Dendritic cell treated with granulocyte-macrophage colony-stimulating factor and Interleukin-4, amounts not matched to agents 40 ng/mL and 50 ng/mL, for 4 days (primary cell): ENCODE measurements around the gene RCAN2.
"Not testable (repeated sequence)": the region's sequence is repeated elsewhere in the genome, so short reads cannot be mapped to it uniquely, and the experiment has no call there.

Experiments used
- H3K27ac Mint-ChIP-seq: one replicate; pipeline ENCODE4 v1.8.0; 2022; ENCODE audit warnings: mild to moderate bottlenecking, mixed read lengths
- H3K27me3 Mint-ChIP-seq: one replicate; pipeline ENCODE4 v1.8.0; 2022; ENCODE audit warnings: mild to moderate bottlenecking, mixed read lengths
- H3K36me3 Mint-ChIP-seq: one replicate; pipeline ENCODE4 v1.8.0; 2022; ENCODE audit warnings: low read depth, mixed read lengths
- H3K4me1 Mint-ChIP-seq: one replicate; pipeline ENCODE4 v1.8.0; 2022; ENCODE audit warnings: low read depth, mixed read lengths
- H3K4me3 Mint-ChIP-seq: one replicate; pipeline ENCODE4 v1.8.0; 2022; ENCODE audit warnings: mild to moderate bottlenecking, moderate library complexity, mixed read lengths
- H3K9me3 Mint-ChIP-seq: one replicate; pipeline ENCODE4 v1.8.0; 2022; ENCODE audit warnings: mixed read lengths
- intact Hi-C: fragments of 100-400 bp; cut with micrococcal nuclease; formaldehyde crosslinking; loops from one replicate; pipeline ENCODE4 v1.15.0; 2022

Gene RCAN2

GRCh38 chr6:46334442-46334841 is 156.8 kb downstream of the RCAN2 start:
- H3K4me3 Mint-ChIP-seq = no peak overlapping the region
- H3K27me3 Mint-ChIP-seq = peaks cover 2% of the 10 kb centered on the region
- H3K9me3 Mint-ChIP-seq = no peaks in the 10 kb centered on the region
- H3K36me3 Mint-ChIP-seq = no peaks in the 10 kb centered on the region
- no peaks in the 10 kb centered on the region for H3K4me1 Mint-ChIP-seq
- H3K27ac Mint-ChIP-seq = no peak overlapping the region
- intact Hi-C loops = no loop called here

DNA sequence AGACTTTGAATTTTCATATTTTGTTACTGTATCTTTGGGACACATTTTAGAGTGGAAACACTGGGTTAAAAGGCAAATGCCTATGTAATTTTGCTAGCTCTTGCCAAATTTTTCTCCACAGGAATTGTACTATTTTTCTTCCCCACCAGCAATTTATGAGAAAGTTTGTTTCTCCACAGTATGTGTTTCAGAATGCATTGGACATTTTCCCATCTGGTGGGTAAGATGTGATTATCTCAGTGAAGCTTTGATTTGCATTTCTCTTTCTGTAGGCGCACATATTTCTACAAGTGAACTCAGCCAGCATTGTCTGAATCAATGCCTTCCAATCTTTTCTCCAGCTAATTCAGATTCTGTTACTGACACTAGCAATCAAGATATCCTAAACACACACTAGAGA is 157.8 kb downstream of the RCAN2 start:
- no peaks in the 10 kb centered on the region for H3K9me3 Mint-ChIP-seq
- H3K4me1 Mint-ChIP-seq = no peaks in the 10 kb centered on the region
- no peak overlapping the region for H3K27ac Mint-ChIP-seq
- H3K36me3 Mint-ChIP-seq = no peaks in the 10 kb centered on the region
- H3K27me3 Mint-ChIP-seq = peaks cover 3% of the 10 kb centered on the region
- H3K4me3 Mint-ChIP-seq = no peak overlapping the region
- intact Hi-C loops = no loop called here

- H3K27ac Mint-ChIP-seq, H3K36me3 Mint-ChIP-seq, intact Hi-C loops, H3K9me3 Mint-ChIP-seq, H3K4me1 Mint-ChIP-seq, H3K27me3 Mint-ChIP-seq, H3K4me3 Mint-ChIP-seq: not testable (repeated sequence)
These were observed 158.8 kb downstream of the RCAN2 start for GRCh38 chr6:46332448-46332847.

- Mint-ChIP-seq H3K9me3 (no peaks in the 10 kb centered on the region), H3K4me1 (no peaks in the 10 kb centered on the region)
These were observed 159.8 kb downstream of the RCAN2 start for GRCh38 chr6:46331461-46331860.

GRCh38 chr6:46329568-46329967 is 161.7 kb downstream of the RCAN2 start:
- intact Hi-C loops = no loop called here
- H3K27me3 Mint-ChIP-seq = peaks cover 3% of the 10 kb centered on the region
- no peaks in the 10 kb centered on the region for H3K36me3 Mint-ChIP-seq
- H3K27ac Mint-ChIP-seq = no peak overlapping the region
- no peaks in the 10 kb centered on the region for H3K4me1 Mint-ChIP-seq
- H3K9me3 Mint-ChIP-seq = no peaks in the 10 kb centered on the region
- H3K4me3 Mint-ChIP-seq = no peak overlapping the region

More at GRCh38 chr6:46331461-46331860, 159.8 kb downstream of the RCAN2 start:
- H3K27me3 Mint-ChIP-seq = peaks cover 3% of the 10 kb centered on the region
- H3K36me3 Mint-ChIP-seq = no peaks in the 10 kb centered on the region
- no peak overlapping the region for H3K27ac Mint-ChIP-seq
- intact Hi-C loops = no loop called here
- no peak overlapping the region for H3K4me3 Mint-ChIP-seq

- Mint-ChIP-seq H3K9me3 (no peaks in the 10 kb centered on the region), H3K36me3 (no peaks in the 10 kb centered on the region), H3K27ac (no peak overlapping the region), H3K4me1 (no peaks in the 10 kb centered on the region), H3K27me3 (peaks cover 3% of the 10 kb centered on the region), H3K4me3 (no peak overlapping the region)
- intact Hi-C loops = no loop called here
These were observed 163.5 kb downstream of the RCAN2 start for GRCh38 chr6:46327779-46328178.

DNA sequence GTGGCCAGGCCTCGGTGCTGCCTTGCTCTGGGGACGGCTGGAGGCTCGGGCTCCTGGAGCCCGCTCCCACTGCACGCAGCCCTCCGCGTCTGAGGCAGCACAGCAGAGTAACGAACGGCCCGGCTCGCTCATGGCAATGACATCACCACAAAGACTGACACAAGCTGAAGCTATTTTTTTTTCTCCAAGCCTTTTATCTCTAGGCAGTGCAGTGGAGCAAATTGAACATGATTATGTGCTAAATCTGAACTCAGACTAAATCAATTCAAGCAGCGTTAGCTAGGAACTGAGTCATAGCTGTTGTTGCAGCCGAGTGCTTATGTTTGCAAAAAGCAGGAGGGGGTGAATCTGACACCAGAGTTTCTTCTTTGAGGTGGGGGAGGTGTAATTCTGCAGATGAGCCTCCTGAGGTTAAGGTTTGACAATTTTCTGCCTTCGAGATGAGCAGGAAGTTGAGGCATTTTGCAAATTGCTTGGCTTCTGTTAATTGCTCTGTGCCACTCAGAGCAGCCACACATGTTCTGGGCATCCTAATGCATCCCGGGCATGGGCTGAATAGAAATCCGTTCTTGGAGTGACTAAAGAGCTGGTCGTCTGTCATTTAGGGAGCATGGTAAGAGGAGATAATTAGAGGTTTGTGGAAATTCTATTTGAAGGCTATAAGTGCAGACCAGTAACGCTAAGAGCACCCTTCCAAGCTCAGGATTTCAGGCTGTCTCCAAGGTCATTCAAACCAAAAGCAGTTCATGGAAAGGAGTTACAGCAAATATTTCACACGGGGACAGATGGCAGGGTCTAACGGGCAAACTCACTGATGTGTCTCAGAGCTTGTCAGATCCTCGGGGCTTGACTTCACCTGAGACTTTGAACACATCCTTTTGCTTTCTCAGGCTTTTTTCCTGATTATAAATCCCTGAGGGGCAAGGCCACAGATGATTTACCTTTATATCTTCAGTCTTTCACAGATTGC is 165.4 kb downstream of the RCAN2 start:
- no peak overlapping the region for H3K27ac Mint-ChIP-seq
- H3K4me3 Mint-ChIP-seq = no peak overlapping the region
- intact Hi-C loops = no loop called here
- peaks cover 3% of the 10 kb centered on the region for H3K27me3 Mint-ChIP-seq
- H3K36me3 Mint-ChIP-seq = no peaks in the 10 kb centered on the region
- H3K9me3 Mint-ChIP-seq = no peaks in the 10 kb centered on the region
- H3K4me1 Mint-ChIP-seq = no peaks in the 10 kb centered on the region

DNA sequence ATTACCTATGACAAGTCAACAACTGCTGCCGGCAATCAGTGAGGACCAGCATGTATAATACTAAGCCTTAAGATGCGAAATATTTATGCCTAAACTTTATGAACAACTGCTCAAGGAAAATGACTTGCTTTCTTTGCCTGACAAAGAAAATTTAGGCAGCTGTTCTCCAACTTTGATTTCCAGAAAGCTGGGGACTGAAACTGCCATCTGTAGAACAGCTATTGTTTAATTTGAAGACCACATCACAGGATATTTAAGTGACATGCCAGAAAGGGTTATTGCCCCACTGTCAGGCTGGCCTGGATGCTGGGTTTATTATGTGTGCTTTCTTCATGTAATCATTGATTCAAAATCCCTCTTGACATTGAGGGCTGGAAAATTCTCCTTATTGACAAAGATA is 166.5 kb downstream of the RCAN2 start:
- H3K27ac Mint-ChIP-seq = no peak overlapping the region
- H3K27me3 Mint-ChIP-seq = peaks cover 1% of the 10 kb centered on the region
- H3K4me3 Mint-ChIP-seq = no peak overlapping the region
- no peaks in the 10 kb centered on the region for H3K36me3 Mint-ChIP-seq
- intact Hi-C loops = no loop called here
- no peaks in the 10 kb centered on the region for H3K4me1 Mint-ChIP-seq
- no peaks in the 10 kb centered on the region for H3K9me3 Mint-ChIP-seq

- H3K4me3 Mint-ChIP-seq = no peak overlapping the region
- H3K27ac Mint-ChIP-seq = no peak overlapping the region
- H3K36me3 Mint-ChIP-seq = no peaks in the 10 kb centered on the region
- H3K9me3 Mint-ChIP-seq = no peaks in the 10 kb centered on the region
- H3K27me3 Mint-ChIP-seq = peaks cover under 1% of the 10 kb centered on the region
- no peaks in the 10 kb centered on the region for H3K4me1 Mint-ChIP-seq
- intact Hi-C loops = no loop called here
These were observed 167.2 kb downstream of the RCAN2 start for GRCh38 chr6:46323966-46324622.

GRCh38 chr6:46323312-46323965 is 167.8 kb downstream of the RCAN2 start:
- H3K9me3 Mint-ChIP-seq = no peaks in the 10 kb centered on the region
- no peaks in the 10 kb centered on the region for H3K27me3 Mint-ChIP-seq
- H3K4me1 Mint-ChIP-seq = no peaks in the 10 kb centered on the region
- H3K27ac Mint-ChIP-seq = no peak overlapping the region
- intact Hi-C loops = no loop called here
- no peak overlapping the region for H3K4me3 Mint-ChIP-seq
- no peaks in the 10 kb centered on the region for H3K36me3 Mint-ChIP-seq

GRCh38 chr6:46320505-46320904 is 170.7 kb downstream of the RCAN2 start:
- no peaks in the 10 kb centered on the region for H3K36me3 Mint-ChIP-seq
- intact Hi-C loops = no loop called here
- no peak overlapping the region for H3K4me3 Mint-ChIP-seq
- H3K4me1 Mint-ChIP-seq = peaks cover 6% of the 10 kb centered on the region
- no peaks in the 10 kb centered on the region for H3K9me3 Mint-ChIP-seq
- no peak overlapping the region for H3K27ac Mint-ChIP-seq
- no peaks in the 10 kb centered on the region for H3K27me3 Mint-ChIP-seq

- no peak overlapping the region for H3K4me3 Mint-ChIP-seq
- intact Hi-C loops = no loop called here
- no peaks in the 10 kb centered on the region for H3K9me3 Mint-ChIP-seq
- no peaks in the 10 kb centered on the region for H3K27me3 Mint-ChIP-seq
- H3K36me3 Mint-ChIP-seq = no peaks in the 10 kb centered on the region
- no peak overlapping the region for H3K27ac Mint-ChIP-seq
- H3K4me1 Mint-ChIP-seq = peaks cover 11% of the 10 kb centered on the region
These were observed 175.7 kb downstream of the RCAN2 start for GRCh38 chr6:46315589-46315988.

DNA sequence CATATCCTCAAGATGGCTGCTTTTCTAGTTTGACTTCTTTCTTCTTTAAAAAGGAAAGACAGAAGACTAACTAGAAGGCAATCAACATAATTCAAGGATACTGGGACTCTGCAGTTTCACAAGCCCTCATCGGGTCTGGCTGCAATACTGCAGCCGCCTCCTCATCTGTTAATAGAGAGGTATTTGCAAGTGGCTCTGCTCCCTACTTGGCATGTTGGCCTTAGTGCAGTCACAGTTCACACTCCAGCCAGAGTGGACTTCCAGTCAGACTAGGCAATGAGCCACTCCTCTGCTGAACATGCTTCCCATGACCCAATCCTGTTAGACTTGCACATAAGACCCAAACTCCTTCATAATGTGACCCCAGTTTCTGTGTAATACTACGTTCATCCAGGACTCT is 178.6 kb downstream of the RCAN2 start:
- no peaks in the 10 kb centered on the region for H3K9me3 Mint-ChIP-seq
- intact Hi-C loops = no loop called here
- no peak overlapping the region for H3K27ac Mint-ChIP-seq
- no peaks in the 10 kb centered on the region for H3K36me3 Mint-ChIP-seq
- no peaks in the 10 kb centered on the region for H3K27me3 Mint-ChIP-seq
- H3K4me1 Mint-ChIP-seq = peaks cover 11% of the 10 kb centered on the region
- no peak overlapping the region for H3K4me3 Mint-ChIP-seq

DNA sequence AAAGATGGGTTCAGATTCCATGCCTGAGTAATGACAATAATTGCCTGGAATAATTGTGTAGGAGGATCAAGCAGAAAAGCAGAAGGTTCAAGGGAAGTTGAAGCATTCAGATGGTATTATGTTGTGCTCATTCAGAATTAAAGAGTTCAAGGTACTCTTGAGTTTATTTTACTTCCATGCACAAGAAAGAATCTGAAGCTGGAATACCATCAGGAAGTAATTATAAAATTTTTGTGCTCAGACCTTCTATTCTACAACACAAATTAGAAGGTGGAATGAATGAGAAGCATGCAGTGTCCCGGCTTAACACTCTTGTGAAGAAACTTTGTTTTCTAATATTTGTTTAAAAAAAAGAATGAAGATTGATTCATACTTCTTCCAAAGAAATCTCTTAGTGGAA is 181.1 kb downstream of the RCAN2 start:
- Mint-ChIP-seq H3K36me3 (no peaks in the 10 kb centered on the region), H3K27me3 (no peaks in the 10 kb centered on the region), H3K4me1 (peaks cover 2% of the 10 kb centered on the region), H3K27ac (no peak overlapping the region), H3K4me3 (no peak overlapping the region), H3K9me3 (no peaks in the 10 kb centered on the region)
- intact Hi-C loops = no loop called here
